Endothelial cell of umbilical vein (primary cell): ENCODE results near the gene RIMS3. TPM values are rescaled to one million over a fixed set of nuclear protein-coding genes. Genes with fewer than 3 reads are reported as not detected.

Experiments used
- BruUV-seq: library from RNA; stranded (reverse); fragments of 400-500 nt; replicated peaks from 2 replicates; lab custom pipeline; 2021; lab: Mats Ljungman, UMichigan
- CTCF ChIA-PET: fragments of 300-600, 350-600 bp; sonication (Branson Sonifier 250); formaldehyde crosslinking; loops from one replicate; lab custom pipeline; 2021; ENCODE audit warnings: antibody characterized with exemption, inconsistent platforms; lab: Charles Lee
- POLR2A ChIA-PET: fragments of 300-600, 350-600 bp; sonication (Branson Sonifier 250); formaldehyde crosslinking; loops from one replicate; lab custom pipeline; 2021; ENCODE audit warnings: antibody characterized with exemption, inconsistent platforms; lab: Charles Lee
- DNase-seq: peaks from one replicate; pipeline ENCODE4 v3.0.0-alpha.2; 2011; ENCODE audit warnings: low read depth, low spot score
- FAIRE-seq: peaks from 2 replicates; lab custom pipeline; 2011; peaks lifted over from hg19 to GRCh38; lab: Jason Lieb, UNC
- H2AFZ ChIP-seq: 2 replicates; pipeline ENCODE4 v1.6.0; 2012; ENCODE audit warnings: low read depth, low read length, control low read depth, inconsistent platforms
- H3K27ac ChIP-seq: 2 replicates; pipeline ENCODE4 v1.5.1; 2011; ENCODE audit warnings: low read depth, mild to moderate bottlenecking, control low read depth, low read length, moderate library complexity; ENCODE audit not compliant: insufficient read depth
- H3K27me3 ChIP-seq, 2 experiments: 2 replicates each; pipeline versions ENCODE4 v1.6.0 to v1.6.1; 2011; ENCODE audit warnings: low read length in 2 of 2, mixed read lengths in 1 of 2; ENCODE audit not compliant: control insufficient read depth in 2 of 2, insufficient read depth in 2 of 2
- H3K36me3 ChIP-seq, 2 experiments: 2 replicates in 1 of 2; 3 replicates in 1 of 2; pipeline ENCODE4 v1.5.1; 2011; ENCODE audit warnings: low read length in 2 of 2, mild to moderate bottlenecking in 1 of 2, moderate library complexity in 1 of 2; ENCODE audit not compliant: control insufficient read depth in 2 of 2, insufficient read depth in 2 of 2; ENCODE audit errors: extremely low read depth in 1 of 2
- H3K4me1 ChIP-seq: 3 replicates; pipeline ENCODE4 v1.5.1; 2011; ENCODE audit warnings: mild to moderate bottlenecking, low read length; ENCODE audit not compliant: control insufficient read depth, insufficient read depth; ENCODE audit errors: extremely low read depth
- H3K4me2 ChIP-seq: 2 replicates; pipeline ENCODE4 v1.6.1; 2011; ENCODE audit warnings: low read length, control low read depth, mixed read lengths; ENCODE audit not compliant: insufficient read depth
- H3K4me3 ChIP-seq, 3 experiments: fragments of 200-600 bp in 1 of 3; sonication (generic), shearing (Covaris generic) in 1 of 3; replicated peaks in 1 of 3; 2 replicates each; pipeline ENCODE4 v1.5.1; 2011 to 2016; ENCODE audit warnings: control low read depth in 3 of 3, low read length in 3 of 3, mild to moderate bottlenecking in 2 of 3, inconsistent platforms in 1 of 3, low read depth in 1 of 3, moderate library complexity in 1 of 3; ENCODE audit not compliant: insufficient read depth in 1 of 3
- H3K79me2 ChIP-seq: 2 replicates; pipeline ENCODE4 v1.6.0; 2012; ENCODE audit warnings: low read length, inconsistent platforms; ENCODE audit not compliant: control insufficient read depth, insufficient read depth
- H3K9ac ChIP-seq: replicated peaks from 2 replicates; pipeline ENCODE3; 2011; ENCODE audit warnings: low read length, control low read depth; ENCODE audit not compliant: insufficient read depth; ENCODE audit errors: extremely low read depth
- H3K9me1 ChIP-seq: replicated peaks from 3 replicates; pipeline ENCODE4 v1.6.0; 2011; ENCODE audit warnings: mild to moderate bottlenecking, low read length; ENCODE audit not compliant: control insufficient read depth, insufficient read depth; ENCODE audit errors: extremely low read depth
- H3K9me3 ChIP-seq: replicated peaks from 2 replicates; pipeline ENCODE4 v1.5.1; 2012; ENCODE audit warnings: low read length, inconsistent platforms; ENCODE audit not compliant: control insufficient read depth, insufficient read depth
- H4K20me1 ChIP-seq: replicated peaks from 2 replicates; pipeline ENCODE3; 2011; ENCODE audit warnings: mild to moderate bottlenecking, low read length; ENCODE audit not compliant: control insufficient read depth, insufficient read depth; ENCODE audit errors: extremely low read depth
- EZH2 ChIP-seq: IDR thresholded peaks from 2 replicates; pipeline ENCODE4 v1.6.1; 2012; ENCODE audit warnings: borderline replicate concordance, low read depth, mild to moderate bottlenecking, moderate library complexity, low read length, inconsistent platforms; ENCODE audit not compliant: severe bottlenecking
- FOS ChIP-seq: IDR thresholded peaks from 2 replicates; pipeline ENCODE4 v1.6.1; 2011; ENCODE audit warnings: mild to moderate bottlenecking, low read length, moderate library complexity, borderline replicate concordance; ENCODE audit not compliant: insufficient read depth
- GATA2 ChIP-seq: IDR thresholded peaks from 2 replicates; pipeline ENCODE4 v1.7.0; 2011; ENCODE audit warnings: low read depth, mild to moderate bottlenecking, moderate library complexity, mixed read lengths, low read length; ENCODE audit not compliant: insufficient read length, insufficient read depth
- JUN ChIP-seq: IDR thresholded peaks from 2 replicates; pipeline ENCODE4 v1.6.1; 2011; ENCODE audit warnings: borderline replicate concordance, low read depth; ENCODE audit not compliant: insufficient read length, insufficient read depth
- MYC ChIP-seq: IDR thresholded peaks from one replicate; pipeline ENCODE4 v1.6.1; 2011; ENCODE audit warnings: mild to moderate bottlenecking, low read depth, low read length
- POLR2A ChIP-seq: IDR thresholded peaks from 2 replicates; pipeline ENCODE4 v1.6.1; 2012; ENCODE audit warnings: low read depth, mild to moderate bottlenecking, control low read depth, low read length
- POLR2AphosphoS5 ChIP-seq: IDR thresholded peaks from 2 replicates; pipeline ENCODE4 v1.6.1; 2012; ENCODE audit warnings: low read depth, mild to moderate bottlenecking, control low read depth, low read length, moderate library complexity; ENCODE audit not compliant: insufficient read depth
- dilution Hi-C: fragments of 300-500 bp; cut with MboI; formaldehyde crosslinking; loops from one replicate; pipeline ENCODE4 v1.15.0; 2019; ENCODE audit warnings: low sequenced_read_pairs; ENCODE audit not compliant: extremely low pct_ligation_motif_present
- intact Hi-C: fragments of 100-400 bp; cut with micrococcal nuclease; formaldehyde crosslinking; loops from one replicate; pipeline ENCODE4 v1.10.0; 2022
- polyA plus RNA-seq, 4 experiments: library from polyadenylated mRNA; depleted of rRNA in 3 of 4; stranded (reverse) in 3 of 4; unstranded in 1 of 4; fragments of >200 nt; gene quantifications; 2 replicates each; pipeline versions ENCODE4 v1.2.1 to v1.2.3, GENCODE V29; 2011 to 2012; ENCODE audit warnings: missing spikeins in 1 of 4
- total RNA-seq: library from RNA; stranded (reverse); gene quantifications from 2 replicates; pipeline ENCODE4 v1.2.3, GENCODE V29; 2021
- TF ChIP-seq, protein P1 (sequence below), 2 donors: IDR thresholded peaks; 1 replicate in 1 of 2; 2 replicates in 1 of 2; pipeline ENCODE4 v1.5.1; 2011; ENCODE audit warnings: low read length in 2 of 2, mild to moderate bottlenecking in 2 of 2, moderate library complexity in 2 of 2, control low read depth in 1 of 2, inconsistent platforms in 1 of 2, low read depth in 1 of 2; ENCODE audit not compliant: insufficient read depth in 1 of 2; ENCODE audit errors: extremely low read depth in 1 of 2
- TF ChIP-seq, protein P2 (sequence below): IDR thresholded peaks from 2 replicates; pipeline ENCODE4 v1.6.1; 2011; ENCODE audit not compliant: insufficient read depth, insufficient read length

The RIMS3 gene
- total and polyA plus RNA-seq, 2 donors (not counting 3 experiments of a cell fraction or from before 2014, with no cell fraction given): 0.14 to 0.15 TPM

DNA sequence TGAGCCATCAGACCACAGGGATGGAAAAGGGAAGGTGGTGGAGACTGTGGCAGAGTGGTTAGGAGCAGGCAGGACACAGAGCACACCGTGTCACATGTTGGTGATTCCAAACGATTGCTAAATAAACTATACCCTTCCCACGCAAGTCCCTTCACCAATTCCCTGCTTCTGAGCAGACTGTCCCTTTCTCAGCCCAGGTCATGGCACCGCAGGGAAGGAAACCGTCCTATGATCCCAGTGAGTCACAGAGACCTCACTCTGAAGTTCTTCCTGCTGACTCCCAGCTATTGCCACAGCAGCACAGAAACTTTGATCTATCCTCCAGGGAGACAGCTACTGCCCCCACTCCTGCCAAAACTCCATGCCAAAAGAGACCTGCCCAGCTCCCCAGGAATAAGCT lies 19.2 kb downstream of the RIMS3 start:
- POLR2A ChIA-PET: no interaction called here
- intact Hi-C loops: no loop called here

DNA sequence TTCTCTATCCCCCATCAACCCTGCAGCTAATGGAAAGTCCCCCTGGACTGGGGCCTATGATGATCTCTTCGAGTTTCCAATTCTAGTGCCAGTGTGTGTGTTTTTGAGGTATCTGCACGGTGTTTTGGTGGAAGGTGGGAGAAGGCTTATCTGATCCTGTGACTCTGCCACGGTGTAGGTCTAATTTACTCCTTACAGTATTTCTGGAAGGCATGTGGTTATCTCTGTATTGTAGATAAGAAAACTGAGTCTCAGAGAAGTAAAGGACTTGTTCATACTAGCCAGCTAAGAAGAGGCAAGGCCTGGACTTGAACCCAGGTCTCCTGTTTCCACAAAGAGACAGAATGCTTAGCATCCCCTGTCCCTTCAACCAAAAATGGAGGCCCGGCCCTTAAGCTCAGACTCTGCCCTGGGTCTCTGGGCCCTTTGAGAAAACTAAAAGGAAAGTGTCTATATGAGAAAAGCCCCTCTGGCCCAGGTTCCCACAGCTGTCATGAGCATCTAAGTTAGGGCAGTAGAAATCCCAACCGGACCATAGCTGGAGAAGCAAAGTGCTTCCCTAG lies 20.3 kb downstream of the RIMS3 start:
- no peaks in the 10 kb centered on the region for H3K36me3 ChIP-seq
- no peaks in the 10 kb centered on the region for H3K9me3 ChIP-seq
- H3K9me1 ChIP-seq: no peaks in the 10 kb centered on the region
- no peak overlapping the region for H2AFZ ChIP-seq
- POLR2A ChIA-PET: no interaction called here
- dilution Hi-C loops: no loop called here
- peaks cover 5% of the 10 kb centered on the region for H3K4me1 ChIP-seq
- H3K9ac ChIP-seq: no peak overlapping the region
- CTCF ChIA-PET: interaction anchor here (1.2 to 1.5 kb wide), 5 partner anchors 10 to 308 kb away, joined by 3 to 6 read pairs (median 3); no protein-coding TSS in a partner anchor
- H3K79me2 ChIP-seq: no peaks in the 10 kb centered on the region
- intact Hi-C loops: no loop called here
- FAIRE-seq (no peak), DNase-seq (no peak)
- no peak overlapping the region for H3K4me3 ChIP-seq
- no peak overlapping the region for H3K4me2 ChIP-seq
- no peak for TF ChIP-seq MYC
- no peak for TF ChIP-seq GATA2
- no peak for TF ChIP-seq POLR2A
- TF ChIP-seq EZH2: no peak
- TF ChIP-seq, protein P1, sequence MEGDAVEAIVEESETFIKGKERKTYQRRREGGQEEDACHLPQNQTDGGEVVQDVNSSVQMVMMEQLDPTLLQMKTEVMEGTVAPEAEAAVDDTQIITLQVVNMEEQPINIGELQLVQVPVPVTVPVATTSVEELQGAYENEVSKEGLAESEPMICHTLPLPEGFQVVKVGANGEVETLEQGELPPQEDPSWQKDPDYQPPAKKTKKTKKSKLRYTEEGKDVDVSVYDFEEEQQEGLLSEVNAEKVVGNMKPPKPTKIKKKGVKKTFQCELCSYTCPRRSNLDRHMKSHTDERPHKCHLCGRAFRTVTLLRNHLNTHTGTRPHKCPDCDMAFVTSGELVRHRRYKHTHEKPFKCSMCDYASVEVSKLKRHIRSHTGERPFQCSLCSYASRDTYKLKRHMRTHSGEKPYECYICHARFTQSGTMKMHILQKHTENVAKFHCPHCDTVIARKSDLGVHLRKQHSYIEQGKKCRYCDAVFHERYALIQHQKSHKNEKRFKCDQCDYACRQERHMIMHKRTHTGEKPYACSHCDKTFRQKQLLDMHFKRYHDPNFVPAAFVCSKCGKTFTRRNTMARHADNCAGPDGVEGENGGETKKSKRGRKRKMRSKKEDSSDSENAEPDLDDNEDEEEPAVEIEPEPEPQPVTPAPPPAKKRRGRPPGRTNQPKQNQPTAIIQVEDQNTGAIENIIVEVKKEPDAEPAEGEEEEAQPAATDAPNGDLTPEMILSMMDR (IDR thresholded peaks at IDR 0.05; ENCODE audit: extremely low read depth in 1 of 2, insufficient read depth in 1 of 2, low read depth in 1 of 2, low read length in 2 of 2): no peak
- TF ChIP-seq FOS: no peak
- TF ChIP-seq JUN: no peak
- TF ChIP-seq POLR2AphosphoS5: no peak
- TF ChIP-seq, protein P2, sequence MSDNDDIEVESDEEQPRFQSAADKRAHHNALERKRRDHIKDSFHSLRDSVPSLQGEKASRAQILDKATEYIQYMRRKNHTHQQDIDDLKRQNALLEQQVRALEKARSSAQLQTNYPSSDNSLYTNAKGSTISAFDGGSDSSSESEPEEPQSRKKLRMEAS: no peak
- H4K20me1 ChIP-seq: no peaks in the 10 kb centered on the region
- H3K27me3 ChIP-seq: peaks cover 0 to 2% of the 10 kb centered on the region in 2 experiments
- H3K27ac ChIP-seq: no peak overlapping the region
- BruUV-seq: no TSS peak

More for the DNA sequence above, 19.2 kb downstream of the RIMS3 start:
- Histone ChIP-seq H3K4me2 (no peak overlapping the region), H3K9ac (no peak overlapping the region), H3K4me1 (peaks cover 5% of the 10 kb centered on the region), H3K27ac (no peak overlapping the region), H3K36me3 (no peaks in the 10 kb centered on the region), H4K20me1 (no peaks in the 10 kb centered on the region), H3K4me3 (no peak overlapping the region), H3K79me2 (no peaks in the 10 kb centered on the region), H3K9me3 (no peaks in the 10 kb centered on the region), H3K27me3 (no peaks in the 10 kb centered on the region), H2AFZ (no peak overlapping the region), H3K9me1 (no peaks in the 10 kb centered on the region)
- DNase-seq: peak; percentile 28
- FAIRE-seq: peak; percentile 24
- no TSS peak for BruUV-seq
- dilution Hi-C loops: no loop called here
- TF ChIP-seq JUN (no peak), POLR2A (no peak), FOS (peak; percentile 52), MYC (no peak)
- TF ChIP-seq, protein P2: no peak
- CTCF ChIA-PET: interaction anchor here (0.7 to 1.5 kb wide), 8 partner anchors 10 to 306 kb away, joined by 3 to 6 read pairs (median 3); partner anchors contain the start of gene RIMS3
